Sigmoid colon (tissue), 7 donors: Measurements from ENCODE around the gene SLC25A23. TPM values are rescaled to one million over a fixed set of nuclear protein-coding genes. Genes with fewer than 3 reads are reported as not detected.
A peak's percentile ranks its signal among the peaks of the same experiment; 100 is the strongest.

Experiments used
- DNase-seq: peaks from one replicate; pipeline ENCODE4 v3.0.0-alpha.2; 2019
- H3K27ac ChIP-seq, 4 donors: fragments of 200-600 bp; sonication (generic); one replicate each; pipeline ENCODE4 v1.5.1; 2016 to 2019; ENCODE audit warnings: mild to moderate bottlenecking in 1 of 4
- H3K27me3 ChIP-seq, 3 donors: fragments of 200-600 bp; sonication (generic); one replicate each; pipeline ENCODE4 v1.5.1; 2019; ENCODE audit warnings: mild to moderate bottlenecking in 1 of 3
- H3K36me3 ChIP-seq, 4 donors: fragments of 200-600 bp; sonication (generic); one replicate each; pipeline ENCODE4 v1.5.1; 2016 to 2019
- H3K4me1 ChIP-seq, 4 donors: fragments of 200-600 bp; sonication (generic); one replicate each; pipeline ENCODE4 v1.5.1; 2017 to 2019
- H3K4me3 ChIP-seq, 4 donors: fragments of 200-600 bp; sonication (generic); one replicate each; pipeline ENCODE4 v1.5.1; 2017 to 2019; ENCODE audit warnings: mild to moderate bottlenecking in 2 of 4, moderate library complexity in 1 of 4
- H3K9me3 ChIP-seq, 4 donors: fragments of 200-600 bp in 3 of 4; sonication (generic) in 3 of 4; one replicate each; pipeline versions ENCODE4 v1.5.1 to v1.6.1; 2013 to 2019
- EP300 ChIP-seq, 4 donors: sonication (generic); formaldehyde crosslinking; IDR thresholded peaks; one replicate each; pipeline ENCODE4 v1.6.1; 2017; ENCODE audit warnings: antibody characterized with exemption in 4 of 4
- POLR2A ChIP-seq, 2 donors: fragments of 450-650 bp; IDR thresholded peaks; one replicate each; pipeline ENCODE4 v1.6.1; 2016; ENCODE audit warnings: antibody characterized with exemption in 2 of 2, mild to moderate bottlenecking in 2 of 2, moderate library complexity in 2 of 2
- POLR2AphosphoS5 ChIP-seq, 4 donors: sonication (generic); formaldehyde crosslinking; IDR thresholded peaks; one replicate each; pipeline ENCODE4 v1.6.1; 2017; ENCODE audit warnings: antibody characterized with exemption in 4 of 4
- WGBS, 2 donors: extraction: QIAGEN DNeasy Blood & Tissue Kit; methylation state at CpG; one replicate each; pipeline ENCODE4 v1.1.7; 2013; 5-methylcytosine and 5-hydroxymethylcytosine counted together
- intact Hi-C: fragments of 100-400 bp; cut with DNase I; formaldehyde crosslinking; loops from one replicate; pipeline ENCODE4 v1.15.1; 2023
- polyA plus RNA-seq, 3 donors: library from polyadenylated mRNA; stranded (reverse); fragments of 200-250 nt; gene quantifications; one replicate each; pipeline ENCODE4 v1.2.3, GENCODE V29; 2013
- total RNA-seq, 4 donors: library from RNA; depleted of rRNA; stranded (reverse); fragments of >200 nt; gene quantifications; one replicate each; pipeline ENCODE4 v1.1.0, GENCODE V29; 2016
- TF ChIP-seq, protein P1 (sequence below), 4 experiments: fragments of 450-650 bp in 3 of 4; fragments of 200-600 bp in 1 of 4; IDR thresholded peaks; one replicate each; pipeline ENCODE4 v1.5.1; 2016 to 2019; ENCODE audit warnings: antibody characterized with exemption in 4 of 4, mild to moderate bottlenecking in 3 of 4, moderate library complexity in 2 of 4
- donor health status: healthy with polysubstance abuse.
- donor health status: Bipolar disorder and iron deficiency.
- donor health status: healthy.

Gene SLC25A23
- total and polyA plus RNA-seq, 7 donors = 61.5 to 188 (median 87.8) TPM

DNA sequence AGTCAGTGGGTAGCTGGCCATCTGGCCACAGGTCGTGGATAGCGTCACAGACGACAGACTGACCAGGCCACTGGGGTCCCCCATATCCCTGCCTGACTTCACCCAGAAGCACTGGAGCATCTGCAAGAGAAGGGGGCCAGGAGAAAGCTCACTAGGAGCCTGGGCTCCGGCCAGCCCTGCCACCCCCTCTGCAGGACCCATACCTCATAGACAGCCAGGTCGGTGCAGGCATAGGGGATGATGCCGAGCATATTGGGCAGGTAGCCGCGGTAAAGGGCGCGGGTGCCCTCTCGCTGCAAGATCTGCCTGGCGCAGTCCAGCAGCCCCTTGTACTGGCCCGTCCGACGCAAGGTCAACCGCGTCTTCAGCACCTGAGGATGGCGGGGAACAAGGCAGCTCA, 32.5 kb downstream of the SLC25A23 start:
- Histone ChIP-seq H3K27ac (no peak overlapping the region), H3K4me1 (peaks cover 4 to 26% (median 19%) of the 10 kb centered on the region in 4 donors), H3K36me3 (no peaks in the 10 kb centered on the region), H3K4me3 (no peak overlapping the region), H3K9me3 (no peaks in the 10 kb centered on the region), H3K27me3 (no peaks in the 10 kb centered on the region)
- TF ChIP-seq EP300 (IDR thresholded peaks at IDR 0.05) (no peak), POLR2AphosphoS5 (IDR thresholded peaks at IDR 0.05) (no peak), POLR2A (IDR thresholded peaks at IDR 0.05) (no peak)
- TF ChIP-seq, protein P1, sequence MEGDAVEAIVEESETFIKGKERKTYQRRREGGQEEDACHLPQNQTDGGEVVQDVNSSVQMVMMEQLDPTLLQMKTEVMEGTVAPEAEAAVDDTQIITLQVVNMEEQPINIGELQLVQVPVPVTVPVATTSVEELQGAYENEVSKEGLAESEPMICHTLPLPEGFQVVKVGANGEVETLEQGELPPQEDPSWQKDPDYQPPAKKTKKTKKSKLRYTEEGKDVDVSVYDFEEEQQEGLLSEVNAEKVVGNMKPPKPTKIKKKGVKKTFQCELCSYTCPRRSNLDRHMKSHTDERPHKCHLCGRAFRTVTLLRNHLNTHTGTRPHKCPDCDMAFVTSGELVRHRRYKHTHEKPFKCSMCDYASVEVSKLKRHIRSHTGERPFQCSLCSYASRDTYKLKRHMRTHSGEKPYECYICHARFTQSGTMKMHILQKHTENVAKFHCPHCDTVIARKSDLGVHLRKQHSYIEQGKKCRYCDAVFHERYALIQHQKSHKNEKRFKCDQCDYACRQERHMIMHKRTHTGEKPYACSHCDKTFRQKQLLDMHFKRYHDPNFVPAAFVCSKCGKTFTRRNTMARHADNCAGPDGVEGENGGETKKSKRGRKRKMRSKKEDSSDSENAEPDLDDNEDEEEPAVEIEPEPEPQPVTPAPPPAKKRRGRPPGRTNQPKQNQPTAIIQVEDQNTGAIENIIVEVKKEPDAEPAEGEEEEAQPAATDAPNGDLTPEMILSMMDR (IDR thresholded peaks at IDR 0.05) = no peak
- intact Hi-C loops = loop anchor here (5.0 kb wide), 1 partner anchor 55 kb away; the partner anchor contains the start of gene ALKBH7
- DNase-seq = no peak
- 95 to 98% methylated on average over 18 of the region's 18 CpGs for WGBS, 2 donors

DNA sequence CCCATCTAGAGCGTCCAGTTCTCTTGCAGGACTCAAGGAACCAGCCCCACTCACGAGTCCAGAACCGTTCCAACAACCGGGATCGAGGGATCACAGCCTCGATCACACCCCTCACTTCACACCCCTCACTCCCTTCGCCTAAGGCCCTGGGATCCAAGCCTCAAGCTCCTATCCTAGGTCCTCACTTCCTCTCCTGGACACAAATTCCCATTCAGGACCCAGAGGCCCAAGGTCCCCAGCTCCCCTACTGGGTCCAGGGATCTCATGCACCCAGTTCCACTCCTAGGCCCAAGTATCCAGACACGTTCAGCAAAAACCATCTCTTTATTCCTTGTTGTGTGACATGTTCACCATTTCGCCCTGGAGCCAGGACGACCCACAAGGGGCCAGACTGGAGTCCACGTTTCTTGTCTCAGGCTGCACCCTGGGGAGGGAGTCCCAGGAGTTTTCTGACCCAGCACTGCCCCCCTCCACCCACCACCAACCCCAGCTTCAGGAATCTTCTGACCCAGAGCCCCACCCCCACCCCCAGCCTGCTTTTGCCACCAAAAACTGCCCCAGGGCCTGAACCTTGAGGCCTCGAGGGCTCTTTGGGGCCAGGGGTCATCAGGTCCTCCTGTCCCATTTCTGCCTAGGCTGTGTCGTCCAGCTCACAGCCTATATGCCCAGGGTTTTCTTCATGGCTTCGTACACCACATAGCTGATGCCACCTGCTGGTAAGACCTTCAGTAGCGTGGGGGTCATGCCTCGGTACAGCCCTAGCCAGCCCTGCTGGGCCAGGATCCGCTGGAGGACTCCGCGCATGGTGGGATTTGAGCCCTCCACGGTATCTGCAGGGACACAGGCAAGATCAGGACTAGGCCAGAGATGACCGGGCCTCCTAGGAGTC, 33.6 kb downstream of the SLC25A23 start:
- H3K4me1 ChIP-seq = peaks cover 4 to 38% (median 30%) of the 10 kb centered on the region in 4 donors
- intact Hi-C loops = loop anchor here (5.0 kb wide), 1 partner anchor 54 kb away; the partner anchor contains the start of gene ALKBH7
- no peaks in the 10 kb centered on the region for H3K27me3 ChIP-seq
- 95% methylated on average over 21 of the region's 21 CpGs for WGBS, 2 donors
- H3K9me3 ChIP-seq = no peaks in the 10 kb centered on the region
- H3K4me3 ChIP-seq = peak overlapping the region in 1 of 4 donors; percentile 27
- peaks cover 0 to 10% (median 1%) of the 10 kb centered on the region in 4 donors for H3K36me3 ChIP-seq
- TF ChIP-seq EP300 (IDR thresholded peaks at IDR 0.05) (no peak), POLR2A (IDR thresholded peaks at IDR 0.05) (no peak)
- TF ChIP-seq, protein P1 (IDR thresholded peaks at IDR 0.05) = no peak
- no peak for DNase-seq
- peak overlapping the region; percentile 72 to 89 (median 87) for H3K27ac ChIP-seq

DNA sequence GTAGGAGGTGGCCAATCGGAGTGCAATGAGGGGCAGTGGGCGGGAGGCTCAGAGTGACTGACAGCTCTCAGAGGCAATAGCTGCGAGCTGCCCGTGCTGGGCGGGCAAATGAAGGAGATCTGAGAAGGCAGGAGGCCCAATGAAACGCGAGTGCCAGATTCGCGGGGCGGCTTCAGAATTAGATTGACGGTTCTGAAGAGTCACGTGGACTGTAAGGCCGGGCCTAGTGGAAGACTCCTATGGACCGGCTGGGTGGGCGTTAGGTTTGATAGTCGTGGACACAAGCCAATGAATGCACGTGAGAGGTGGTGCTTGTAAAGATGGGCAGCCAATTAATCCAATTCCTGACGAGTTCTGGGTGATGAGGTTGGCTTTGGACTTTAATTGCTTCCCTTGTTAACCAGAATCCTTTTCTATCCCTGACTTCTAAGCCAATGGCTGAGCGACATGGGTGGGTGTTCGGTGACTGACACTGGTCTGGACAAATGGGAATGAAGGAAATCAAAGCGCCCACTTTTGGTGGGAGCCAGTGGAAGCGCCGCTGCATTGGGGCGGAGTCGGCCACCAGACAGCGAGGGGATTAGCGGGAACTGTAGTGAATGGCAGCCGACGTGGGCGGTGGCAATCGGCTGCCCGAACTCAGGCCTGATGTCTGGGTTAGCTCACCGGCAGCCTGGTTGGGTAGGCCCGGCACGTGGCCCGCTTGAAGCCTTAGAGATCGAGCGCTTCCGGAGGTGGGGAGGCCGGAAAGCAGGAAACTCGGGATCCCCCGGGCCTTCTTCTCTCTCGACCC, 34.5 kb downstream of the SLC25A23 start:
- intact Hi-C loops = loop anchor here (1.0 to 5.0 kb wide), 2 partner anchors 32 to 53 kb away; partner anchors contain the start of genes ALKBH7 and GTF2F1
- peaks cover 4 to 38% (median 30%) of the 10 kb centered on the region in 4 donors for H3K4me1 ChIP-seq
- peak; percentile 100 for DNase-seq
- H3K4me3 ChIP-seq = peak overlapping the region in 2 of 4 donors; percentile 84 to 85
- H3K36me3 ChIP-seq = peaks cover 0 to 19% (median 8%) of the 10 kb centered on the region in 4 donors
- H3K9me3 ChIP-seq = no peaks in the 10 kb centered on the region
- TF ChIP-seq EP300 (IDR thresholded peaks at IDR 0.05) = no peak
- peak in 3 of 4 donors; percentile 19 to 59 (median 48) for TF ChIP-seq POLR2AphosphoS5 (IDR thresholded peaks at IDR 0.05)
- no peak for TF ChIP-seq POLR2A (IDR thresholded peaks at IDR 0.05)
- TF ChIP-seq, protein P1 (IDR thresholded peaks at IDR 0.05) = no peak
- H3K27ac ChIP-seq = peak overlapping the region; percentile 80 to 89 (median 87)
- no peaks in the 10 kb centered on the region for H3K27me3 ChIP-seq
- WGBS, 2 donors = 8 to 14% methylated on average over 43 of the region's 43 CpGs

DNA sequence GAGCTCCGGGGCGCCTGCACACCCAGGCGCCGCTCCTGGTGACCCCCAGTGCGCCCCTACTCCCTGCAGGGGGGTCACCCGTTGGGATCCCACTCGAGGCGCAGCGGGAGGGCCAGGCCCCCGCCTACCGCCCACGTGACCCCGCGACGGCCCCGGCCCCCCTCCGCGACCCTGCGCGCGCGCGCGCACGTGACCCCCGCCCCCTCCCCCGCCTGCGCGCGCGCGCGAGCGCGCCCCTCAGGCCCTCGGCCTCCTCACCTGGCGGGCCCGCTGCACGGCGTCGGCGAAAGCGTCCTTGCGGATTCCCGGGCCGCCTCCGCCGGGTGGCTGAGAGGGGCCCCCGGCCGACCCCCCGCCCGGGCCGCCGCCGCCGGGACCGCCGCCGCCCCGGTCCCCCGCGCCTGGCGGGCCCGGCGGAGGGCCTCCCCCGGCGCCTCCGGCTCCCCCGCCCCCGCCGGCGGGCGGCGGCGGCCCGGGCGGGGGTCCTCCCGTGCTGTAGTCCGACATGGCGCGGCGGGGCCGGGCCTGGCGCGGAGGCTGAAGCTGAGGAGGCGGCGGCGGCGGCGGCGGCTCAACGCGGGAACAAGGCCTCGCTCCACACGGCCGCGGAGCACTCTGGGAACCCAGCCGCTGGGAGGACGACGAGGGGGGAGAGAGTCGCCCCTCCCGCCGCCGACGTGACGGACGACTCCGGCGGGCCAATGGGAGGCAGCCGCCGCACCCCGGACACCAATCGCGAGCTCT, 35.2 kb downstream of the SLC25A23 start, which contains the start of gene KHSRP:
TSS of gene KHSRP (minus strand) at position 617 of the 744 bp plus-strand sequence. CDS start at position 507, 110 bp downstream.
- peak within 1 kb of the TSS; percentile 80 to 89 (median 87) for H3K27ac ChIP-seq
- peak within 1 kb of the TSS; percentile 71 to 85 (median 84) for H3K4me3 ChIP-seq
- DNase-seq = peak; percentile 63
- peaks cover 4 to 38% (median 30%) of the 10 kb centered on the region in 4 donors for H3K4me1 ChIP-seq
- H3K9me3 ChIP-seq = no peaks in the 10 kb centered on the region
- peak; percentile 29 to 54 for TF ChIP-seq POLR2A (IDR thresholded peaks at IDR 0.05)
- TF ChIP-seq POLR2AphosphoS5 (IDR thresholded peaks at IDR 0.05) = peak; percentile 86 to 97 (median 94)
- no peak for TF ChIP-seq EP300 (IDR thresholded peaks at IDR 0.05)
- H3K36me3 ChIP-seq = peaks cover 7 to 27% (median 15%) of the 10 kb centered on the region in 4 donors
- 1% methylated on average over 114 of the region's 114 CpGs for WGBS, 2 donors
- no peaks in the 10 kb centered on the region for H3K27me3 ChIP-seq
- intact Hi-C loops = loop anchor here (1.0 kb wide), 1 partner anchor 31 kb away; the partner anchor contains the start of gene GTF2F1
